Brain microvascular endothelial cell (primary cell): ENCODE data around the gene COL23A1.
"Not testable (repeated sequence)": the region's sequence is repeated elsewhere in the genome, so short reads cannot be mapped to it uniquely, and the experiment has no call there.

Experiments used
- DNase-seq: peaks from one replicate; pipeline ENCODE4 v3.0.0-alpha.2; 2020
- H3K27ac ChIP-seq: fragments of 250-450 bp; sonication (Bioruptor Pico); 2 replicates; pipeline ENCODE4 v1.5.1; 2020; ENCODE audit warnings: mild to moderate bottlenecking, moderate library complexity
- H3K27me3 ChIP-seq: fragments of 250-450 bp; sonication (Bioruptor Pico); replicated peaks from 2 replicates; pipeline ENCODE4 v1.5.1; 2020; ENCODE audit warnings: mild to moderate bottlenecking
- H3K36me3 ChIP-seq: fragments of 250-450 bp; sonication (Bioruptor Pico); replicated peaks from 2 replicates; pipeline ENCODE4 v1.5.1; 2020; ENCODE audit warnings: mild to moderate bottlenecking
- H3K4me3 ChIP-seq: 2 replicates; pipeline ENCODE4 v1.5.1; 2011; ENCODE audit warnings: low read depth, mild to moderate bottlenecking, control low read depth, low read length, moderate library complexity
- in situ Hi-C: cut with HindIII; loops from 2 replicates; pipeline ENCODE4 v1.10.0; 2017; ENCODE audit warnings: low sequenced_read_pairs, low pct_ligation_motif_present
- TF ChIP-seq, protein P1 (sequence below): IDR thresholded peaks from 2 replicates; pipeline ENCODE4 v1.5.1; 2011; ENCODE audit warnings: low read depth, mild to moderate bottlenecking, moderate library complexity, low read length, control low read depth, inconsistent platforms; ENCODE audit errors: missing control alignments

COL23A1 gene

DNA sequence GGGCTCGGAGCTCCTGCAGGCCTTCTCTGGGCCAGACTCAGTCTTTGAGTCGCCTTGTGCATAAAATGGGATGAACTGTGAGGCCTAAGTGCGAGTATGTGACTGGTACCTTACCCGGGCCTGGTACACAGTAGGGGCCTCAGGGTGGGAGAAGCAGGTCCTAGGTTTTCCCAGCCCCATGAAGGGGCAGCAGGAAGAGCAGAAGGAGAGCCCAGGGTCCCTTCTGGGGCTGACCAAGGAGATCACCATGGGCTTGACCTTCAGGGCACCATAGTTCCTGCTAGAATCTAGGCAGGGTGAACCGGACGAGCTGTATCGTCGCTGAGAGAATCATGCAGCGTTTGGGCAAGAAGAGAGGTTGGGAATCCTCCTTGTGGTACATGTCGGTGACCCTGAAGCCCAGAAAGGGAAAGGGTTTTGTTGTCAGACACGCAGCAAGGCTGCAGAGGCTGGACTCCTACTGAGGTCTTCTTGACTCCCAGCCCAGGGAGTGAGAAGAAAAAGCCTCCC is 357.2 kb downstream of the COL23A1 start:
- in situ Hi-C loops = no loop called here
- TF ChIP-seq, protein P1, sequence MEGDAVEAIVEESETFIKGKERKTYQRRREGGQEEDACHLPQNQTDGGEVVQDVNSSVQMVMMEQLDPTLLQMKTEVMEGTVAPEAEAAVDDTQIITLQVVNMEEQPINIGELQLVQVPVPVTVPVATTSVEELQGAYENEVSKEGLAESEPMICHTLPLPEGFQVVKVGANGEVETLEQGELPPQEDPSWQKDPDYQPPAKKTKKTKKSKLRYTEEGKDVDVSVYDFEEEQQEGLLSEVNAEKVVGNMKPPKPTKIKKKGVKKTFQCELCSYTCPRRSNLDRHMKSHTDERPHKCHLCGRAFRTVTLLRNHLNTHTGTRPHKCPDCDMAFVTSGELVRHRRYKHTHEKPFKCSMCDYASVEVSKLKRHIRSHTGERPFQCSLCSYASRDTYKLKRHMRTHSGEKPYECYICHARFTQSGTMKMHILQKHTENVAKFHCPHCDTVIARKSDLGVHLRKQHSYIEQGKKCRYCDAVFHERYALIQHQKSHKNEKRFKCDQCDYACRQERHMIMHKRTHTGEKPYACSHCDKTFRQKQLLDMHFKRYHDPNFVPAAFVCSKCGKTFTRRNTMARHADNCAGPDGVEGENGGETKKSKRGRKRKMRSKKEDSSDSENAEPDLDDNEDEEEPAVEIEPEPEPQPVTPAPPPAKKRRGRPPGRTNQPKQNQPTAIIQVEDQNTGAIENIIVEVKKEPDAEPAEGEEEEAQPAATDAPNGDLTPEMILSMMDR = no peak
- no peak for DNase-seq
- peak overlapping the region; percentile 85 for H3K4me3 ChIP-seq
- H3K27ac ChIP-seq = peak overlapping the region; percentile 87
- H3K36me3 ChIP-seq = peaks cover 14% of the 10 kb centered on the region
- no peaks in the 10 kb centered on the region for H3K27me3 ChIP-seq

DNA sequence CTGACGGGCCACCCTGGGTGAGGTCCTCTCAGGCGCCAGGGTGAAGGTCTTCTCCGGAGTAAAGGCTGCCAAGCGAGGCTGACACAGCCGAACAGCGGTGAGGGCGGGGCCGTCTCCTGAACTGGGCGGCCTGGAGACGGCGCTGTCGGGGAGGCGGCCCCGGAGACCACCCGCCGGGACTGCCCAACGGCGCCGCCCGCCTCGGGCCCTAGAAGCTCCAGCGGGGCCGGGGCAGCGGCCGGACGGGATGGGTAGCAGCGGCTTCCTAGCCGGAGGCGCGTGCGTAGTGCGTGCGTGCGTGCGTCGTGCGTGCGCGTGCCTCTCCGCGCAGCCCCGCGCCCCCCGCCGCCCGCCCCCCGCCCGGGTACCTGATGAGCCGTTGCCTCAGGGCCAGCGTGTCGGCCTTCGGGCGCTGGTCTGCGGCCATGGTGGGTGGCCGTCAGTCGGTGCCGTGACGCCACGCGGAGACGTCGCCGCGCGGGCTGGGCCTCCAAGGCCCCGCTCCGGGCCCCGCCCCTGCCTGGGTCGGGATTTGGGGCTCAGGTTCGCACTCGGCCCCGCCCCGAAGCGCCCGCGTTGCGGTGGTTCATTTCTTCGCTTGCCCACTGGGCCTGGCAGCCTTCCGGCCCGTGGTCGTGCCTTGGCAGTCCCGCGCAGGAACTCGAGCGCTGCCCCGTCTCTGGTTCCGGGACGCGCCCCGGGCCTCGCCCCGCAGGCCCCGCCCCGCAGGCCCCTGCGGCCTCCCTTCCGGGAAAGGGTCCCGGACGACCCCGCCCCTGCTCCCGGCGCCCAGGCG is 357.9 kb downstream of the COL23A1 start, which contains the start of gene PHYKPL:
Gene PHYKPL (minus strand): TSS at position 679 of the 796 bp plus-strand sequence. CDS start 252 bp downstream, at position 427.
- Histone ChIP-seq H3K27me3 (no peaks in the 10 kb centered on the region), H3K27ac (peak within 1 kb of the TSS; percentile 87), H3K4me3 (peak within 1 kb of the TSS; percentile 85), H3K36me3 (peaks cover 20% of the 10 kb centered on the region)
- in situ Hi-C loops = no loop called here
- DNase-seq = peak; percentile 33
- TF ChIP-seq, protein P1 = no peak

DNA sequence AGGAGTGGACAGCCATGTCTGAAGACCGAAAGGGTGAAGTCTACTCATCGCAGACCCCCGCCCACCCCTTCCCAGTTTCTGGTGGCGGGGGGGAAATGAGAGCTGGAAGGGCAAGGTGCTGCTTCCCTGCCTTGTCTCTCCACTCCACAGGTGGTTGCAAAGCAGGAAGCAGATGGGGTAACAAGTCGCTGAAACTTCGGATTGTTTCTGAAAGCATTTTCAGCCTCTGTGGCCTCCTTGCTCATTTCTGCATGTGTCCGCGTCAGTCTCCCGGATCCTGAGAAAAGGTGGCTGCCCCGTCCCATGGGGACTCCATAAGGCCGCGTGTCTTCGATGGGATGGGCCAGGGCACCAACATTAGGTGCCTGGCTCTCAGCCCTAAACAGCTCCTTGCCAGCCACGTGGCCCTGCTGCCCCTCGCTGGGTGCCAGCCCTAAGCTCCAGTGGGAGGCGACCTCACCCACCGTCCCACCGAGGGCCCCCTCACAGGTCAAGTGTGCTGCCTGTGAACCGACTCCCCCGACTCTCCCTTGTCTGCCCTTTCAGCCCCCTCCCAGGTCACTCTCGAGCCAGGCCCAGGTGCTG is 358.6 kb downstream of the COL23A1 start:
- in situ Hi-C loops = no loop called here
- DNase-seq = no peak
- Histone ChIP-seq H3K27ac (peak overlapping the region; percentile 87), H3K4me3 (peak overlapping the region; percentile 85), H3K36me3 (peaks cover 20% of the 10 kb centered on the region), H3K27me3 (no peaks in the 10 kb centered on the region)
- TF ChIP-seq, protein P1 = no peak

DNA sequence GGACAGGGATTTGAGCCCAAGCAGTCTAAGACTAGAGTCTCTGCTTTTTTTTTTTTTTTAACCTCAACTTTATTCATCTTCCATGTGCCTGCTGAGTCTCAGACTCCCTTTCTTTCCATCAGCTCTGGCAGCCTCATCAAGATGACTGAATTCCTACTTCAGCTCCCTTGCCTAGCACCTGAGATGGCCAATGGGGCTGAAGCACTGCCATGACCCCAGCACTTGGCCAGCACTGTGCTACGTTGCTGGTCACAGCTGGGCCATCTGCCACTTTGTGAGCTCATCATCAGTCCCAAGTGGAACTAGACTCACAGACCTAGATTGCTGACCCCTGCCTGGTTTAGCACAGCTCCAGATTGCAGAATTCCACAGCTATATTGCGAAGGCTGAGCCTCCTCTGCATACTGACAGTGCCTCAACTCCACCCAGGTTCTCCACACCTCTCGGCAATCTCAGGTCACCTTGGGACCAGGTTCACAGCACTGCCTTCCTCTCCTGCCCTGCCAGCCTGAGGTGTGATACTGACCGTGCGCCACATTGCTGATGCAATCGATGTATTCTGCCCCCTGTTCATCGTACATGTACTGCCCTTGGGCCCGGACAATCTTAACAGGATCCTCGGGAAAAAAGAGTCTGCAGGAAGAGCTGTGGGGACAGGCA is 359.2 kb downstream of the COL23A1 start:
- peak overlapping the region; percentile 85 for H3K4me3 ChIP-seq
- no peak overlapping the region for H3K27ac ChIP-seq
- TF ChIP-seq, protein P1 = no peak
- peaks cover 20% of the 10 kb centered on the region for H3K36me3 ChIP-seq
- no peaks in the 10 kb centered on the region for H3K27me3 ChIP-seq
- DNase-seq = peak; percentile 22
- in situ Hi-C loops = no loop called here

DNA sequence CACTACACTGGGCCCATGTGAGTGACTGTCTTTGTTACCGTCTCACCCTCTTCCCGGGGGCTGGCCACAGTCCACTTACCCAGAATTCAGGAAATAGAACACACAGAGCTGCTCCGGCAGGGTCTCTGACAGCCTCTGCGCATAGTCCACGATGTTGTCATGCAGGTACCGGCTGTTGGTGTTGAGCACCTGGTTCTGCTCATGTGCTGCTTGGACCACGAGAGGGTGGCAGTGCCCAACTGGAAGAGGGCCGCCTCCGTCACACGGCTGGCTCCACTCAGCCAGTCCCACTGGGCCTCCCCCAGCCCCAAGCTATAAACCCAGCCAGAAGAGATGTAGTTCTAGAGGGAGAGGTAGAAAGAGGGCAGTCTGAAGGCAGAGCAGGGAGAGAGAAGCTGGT is 360.3 kb downstream of the COL23A1 start:
- in situ Hi-C loops = no loop called here
- Histone ChIP-seq H3K27me3 (no peaks in the 10 kb centered on the region), H3K27ac (no peak overlapping the region), H3K4me3 (no peak overlapping the region), H3K36me3 (peaks cover 24% of the 10 kb centered on the region)
- DNase-seq = no peak
- TF ChIP-seq, protein P1 = no peak

DNA sequence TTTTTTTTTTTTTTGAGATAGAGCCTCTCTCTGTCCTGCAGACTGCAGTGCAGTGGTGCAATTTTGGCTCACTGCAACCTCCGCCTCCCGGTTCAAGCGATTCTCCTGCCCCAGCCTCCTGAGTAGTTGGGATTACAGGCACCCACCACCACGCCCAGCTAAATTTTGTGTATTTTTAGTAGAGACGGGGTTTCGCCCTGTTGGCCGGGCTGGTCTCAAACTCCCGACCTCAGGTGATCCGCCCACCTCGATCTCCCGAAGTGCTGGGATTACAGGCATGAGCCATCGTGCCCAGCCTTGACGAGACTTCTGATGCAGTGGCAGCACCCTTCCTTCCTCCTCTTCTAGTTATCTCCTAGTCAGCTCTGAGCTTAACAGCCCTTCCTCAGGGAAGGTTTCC is 361.1 kb downstream of the COL23A1 start:
- DNase-seq, H3K27me3 ChIP-seq, in situ Hi-C loops, H3K4me3 ChIP-seq, H3K27ac ChIP-seq: not testable (repeated sequence)
- H3K36me3 ChIP-seq = peaks cover 29% of the 10 kb centered on the region
